GM23248 (cell line): ENCODE data around the gene PERP. TPM values are rescaled to one million over a fixed set of nuclear protein-coding genes. Genes with fewer than 3 reads are reported as not detected.

Experiments
- DNase-seq: peaks from one replicate; pipeline ENCODE4 v3.0.0-alpha.2; 2015
- H2AFZ ChIP-seq: fragments of 200-600 bp; sonication (generic); 2 replicates; pipeline ENCODE4 v1.6.1; 2016; ENCODE audit warnings: antibody characterized with exemption
- H3F3A ChIP-seq: fragments of 200-600 bp; sonication (generic); 2 replicates; pipeline ENCODE4 v1.6.1; 2016; ENCODE audit warnings: mild to moderate bottlenecking, antibody characterized with exemption, mixed run types; ENCODE audit not compliant: insufficient read depth
- H3K27ac ChIP-seq: fragments of 200-600 bp; sonication (generic); 2 replicates; pipeline ENCODE4 v1.5.1; 2016; ENCODE audit warnings: mild to moderate bottlenecking
- H3K27me3 ChIP-seq: fragments of 200-600 bp; sonication (generic); replicated peaks from 2 replicates; pipeline ENCODE4 v1.6.1; 2016; ENCODE audit warnings: mild to moderate bottlenecking; ENCODE audit not compliant: insufficient read depth
- H3K36me3 ChIP-seq: fragments of 200-600 bp; sonication (generic); 2 replicates; pipeline ENCODE4 v1.6.1; 2016; ENCODE audit warnings: low read depth, mild to moderate bottlenecking
- H3K4me1 ChIP-seq: fragments of 200-600 bp; sonication (generic); 2 replicates; pipeline ENCODE4 v1.6.1; 2016; ENCODE audit warnings: mild to moderate bottlenecking; ENCODE audit not compliant: insufficient read depth
- H3K4me2 ChIP-seq: fragments of 200-600 bp; sonication (generic); one replicate; pipeline ENCODE4 v1.6.1; 2016; ENCODE audit warnings: mild to moderate bottlenecking; ENCODE audit not compliant: unreplicated experiment
- H3K4me3 ChIP-seq: fragments of 200-600 bp; sonication (generic); 2 replicates; pipeline ENCODE4 v1.5.1; 2016; ENCODE audit warnings: mild to moderate bottlenecking
- H3K79me2 ChIP-seq: fragments of 200-600 bp; sonication (generic); 2 replicates; pipeline ENCODE4 v1.6.1; 2016; ENCODE audit warnings: mild to moderate bottlenecking; ENCODE audit not compliant: insufficient read depth
- H3K9ac ChIP-seq: fragments of 200-600 bp; sonication (generic); 2 replicates; pipeline ENCODE4 v1.6.1; 2016; ENCODE audit warnings: mild to moderate bottlenecking
- H3K9me2 ChIP-seq: fragments of 200-600 bp; sonication (generic); 2 replicates; pipeline ENCODE4 v1.6.1; 2016; ENCODE audit warnings: mixed run types, mild to moderate bottlenecking, moderate library complexity; ENCODE audit not compliant: insufficient read depth
- H3K9me3 ChIP-seq: fragments of 200-600 bp; sonication (generic); one replicate; pipeline ENCODE4 v1.6.1; 2017; ENCODE audit warnings: low read depth
- H4K20me1 ChIP-seq: fragments of 200-600 bp; sonication (generic); 2 replicates; pipeline ENCODE4 v1.6.0; 2016; ENCODE audit not compliant: insufficient read depth
- EZH2 ChIP-seq: fragments of 200-600 bp; sonication (generic); IDR thresholded peaks from 2 replicates; pipeline ENCODE4 v1.6.1; 2018; ENCODE audit warnings: antibody characterized with exemption, mild to moderate bottlenecking; ENCODE audit not compliant: insufficient read depth, poor library complexity, severe bottlenecking
- EZH2phosphoT487 ChIP-seq: fragments of 200-600 bp; sonication (generic); IDR thresholded peaks from 2 replicates; pipeline ENCODE4 v1.6.1; 2018; ENCODE audit warnings: antibody characterized with exemption, moderate library complexity, mild to moderate bottlenecking, low read depth; ENCODE audit not compliant: insufficient read depth
- WGBS, 2 experiments: methylation state at CpG; one replicate each; pipeline ENCODE4 v1.1.6; 2015 to 2017; ENCODE audit warnings: low lambda C conversion rate in 2 of 2, low coverage in 1 of 2; ENCODE audit errors: missing lambda C conversion rate in 2 of 2; 5-methylcytosine and 5-hydroxymethylcytosine counted together
- in situ Hi-C: fragments of 300-500 bp; cut with MboI; formaldehyde crosslinking; loops from 2 replicates; pipeline ENCODE4 v1.15.0; 2020
- polyA plus RNA-seq: library from polyadenylated mRNA; unstranded; fragments of >200 nt; fragmentation: Nextera tagmentation; extraction: Ambion mirVana; gene quantifications from 2 replicates; pipeline ENCODE4 v1.2.1, GENCODE V29; 2016
- total RNA-seq: library from RNA; depleted of rRNA; stranded (reverse); fragments of >200 nt; shearing (Covaris generic); gene quantifications from 2 replicates; pipeline ENCODE4 v1.2.3, GENCODE V29; 2014; rRNA removed

PERP gene
- 24.8 and 28.5 TPM in 2 replicates for total RNA-seq
- 45.3 and 45.7 TPM in 2 replicates for polyA plus RNA-seq

- H3K4me1 ChIP-seq = peaks cover 15% of the 10 kb centered on the region
- H3K9me3 ChIP-seq = no peaks in the 10 kb centered on the region
- no peaks in the 10 kb centered on the region for H3K36me3 ChIP-seq
- WGBS, 2 experiments = 1 to 2% methylated on average over 57 to 77 of the region's 83 CpGs
- 0 out of 2 replicates have a peak, but pooled peaks cover 4% of the 10 kb centered on the region for H3K27me3 ChIP-seq
- TF ChIP-seq EZH2 (no peak), EZH2phosphoT487 (no peak)
- H4K20me1 ChIP-seq = no peaks in the 10 kb centered on the region
- H3K9ac ChIP-seq = peak within 1 kb of the TSS; percentile 90
- peaks cover 16% of the 10 kb centered on the region for H3F3A ChIP-seq
- peak within 1 kb of the TSS; percentile 82 for H3K4me2 ChIP-seq
- in situ Hi-C loops = loop anchor here (25.0 kb wide), 2 partner anchors 395 to 405 kb away; no protein-coding TSS in a partner anchor
- peak; percentile 89 for DNase-seq
- H3K4me3 ChIP-seq = peak within 1 kb of the TSS; percentile 89
- H3K79me2 ChIP-seq = peaks cover 13% of the 10 kb centered on the region
- peak within 1 kb of the TSS; percentile 90 for H2AFZ ChIP-seq
- H3K27ac ChIP-seq = 0 out of 2 replicates have a peak within 1 kb of the TSS, but pooled peaks have one; percentile 15
- no peaks in the 10 kb centered on the region for H3K9me2 ChIP-seq
Measured at GRCh38 chr6:138107078-138107751, at the start of gene PERP. Gene PERP, minus strand, starts transcription at chr6:138107419. Its CDS starts 79 bp downstream, at chr6:138107340.

- no peaks in the 10 kb centered on the region for H3K9me2 ChIP-seq
- WGBS, 2 experiments = 47 to 52% methylated on average over 1 of the region's 1 CpG
- H2AFZ ChIP-seq = no peak overlapping the region
- H3K79me2 ChIP-seq = no peaks in the 10 kb centered on the region
- in situ Hi-C loops = no loop called here
- H3K4me1 ChIP-seq = no peaks in the 10 kb centered on the region
- H3K4me2 ChIP-seq = no peak overlapping the region
- peaks cover 40% of the 10 kb centered on the region for H3K27me3 ChIP-seq
- H3K9me3 ChIP-seq = no peaks in the 10 kb centered on the region
- H3K4me3 ChIP-seq = no peak overlapping the region
- no peaks in the 10 kb centered on the region for H3F3A ChIP-seq
- no peak overlapping the region for H3K9ac ChIP-seq
- DNase-seq = no peak
- TF ChIP-seq EZH2 (no peak), EZH2phosphoT487 (no peak)
- H3K27ac ChIP-seq = no peak overlapping the region
- no peaks in the 10 kb centered on the region for H4K20me1 ChIP-seq
- H3K36me3 ChIP-seq = no peaks in the 10 kb centered on the region
Measured at GRCh38 chr6:138155443-138155842, 48.2 kb upstream of the PERP start.

GRCh38 chr6:138146544-138146943, 39.3 kb upstream of the PERP start:
- H4K20me1 ChIP-seq = no peaks in the 10 kb centered on the region
- H3F3A ChIP-seq = no peaks in the 10 kb centered on the region
- no peak overlapping the region for H2AFZ ChIP-seq
- no peak for TF ChIP-seq EZH2phosphoT487
- TF ChIP-seq EZH2 = no peak
- H3K4me2 ChIP-seq = no peak overlapping the region
- H3K27ac ChIP-seq = no peak overlapping the region
- DNase-seq = no peak
- H3K9ac ChIP-seq = no peak overlapping the region
- no peaks in the 10 kb centered on the region for H3K79me2 ChIP-seq
- in situ Hi-C loops = no loop called here
- no peaks in the 10 kb centered on the region for H3K4me1 ChIP-seq
- no peaks in the 10 kb centered on the region for H3K36me3 ChIP-seq
- no peak overlapping the region for H3K4me3 ChIP-seq
- H3K9me2 ChIP-seq = no peaks in the 10 kb centered on the region
- no peaks in the 10 kb centered on the region for H3K9me3 ChIP-seq
- peaks cover 23% of the 10 kb centered on the region for H3K27me3 ChIP-seq
- WGBS, 2 experiments = 67 to 77% methylated on average over 5 of the region's 5 CpGs

- no peak overlapping the region for H2AFZ ChIP-seq
- no peak overlapping the region for H3K9ac ChIP-seq
- peaks cover 25% of the 10 kb centered on the region for H3K27me3 ChIP-seq
- no peaks in the 10 kb centered on the region for H3K79me2 ChIP-seq
- H3K36me3 ChIP-seq = no peaks in the 10 kb centered on the region
- H3K9me3 ChIP-seq = no peaks in the 10 kb centered on the region
- no peaks in the 10 kb centered on the region for H3F3A ChIP-seq
- H3K9me2 ChIP-seq = no peaks in the 10 kb centered on the region
- no peak overlapping the region for H3K27ac ChIP-seq
- no peaks in the 10 kb centered on the region for H3K4me1 ChIP-seq
- in situ Hi-C loops = no loop called here
- no peak overlapping the region for H3K4me2 ChIP-seq
- TF ChIP-seq EZH2 (no peak), EZH2phosphoT487 (no peak)
- no peak overlapping the region for H3K4me3 ChIP-seq
- 57 to 68% methylated on average over 3 of the region's 3 CpGs for WGBS, 2 experiments
- DNase-seq = no peak
- H4K20me1 ChIP-seq = no peaks in the 10 kb centered on the region
Measured at GRCh38 chr6:138145402-138145801, 38.2 kb upstream of the PERP start.

GRCh38 chr6:138142806-138143205, 35.6 kb upstream of the PERP start:
- Histone ChIP-seq H3K36me3 (no peaks in the 10 kb centered on the region), H3K27ac (no peak overlapping the region), H3K9me3 (no peaks in the 10 kb centered on the region), H3K79me2 (no peaks in the 10 kb centered on the region), H3K4me1 (no peaks in the 10 kb centered on the region), H3K27me3 (peaks cover 17% of the 10 kb centered on the region), H2AFZ (no peak overlapping the region), H3K9me2 (no peaks in the 10 kb centered on the region), H3K9ac (no peak overlapping the region), H3K4me2 (no peak overlapping the region), H3F3A (no peaks in the 10 kb centered on the region), H3K4me3 (no peak overlapping the region), H4K20me1 (no peaks in the 10 kb centered on the region)
- no peak for TF ChIP-seq EZH2phosphoT487
- TF ChIP-seq EZH2 = no peak
- DNase-seq = no peak
- in situ Hi-C loops = no loop called here
- 50 to 52% methylated on average over 4 of the region's 4 CpGs for WGBS, 2 experiments
